ENCODE data around the gene YIPF7.

YIPF7 gene

DNA sequence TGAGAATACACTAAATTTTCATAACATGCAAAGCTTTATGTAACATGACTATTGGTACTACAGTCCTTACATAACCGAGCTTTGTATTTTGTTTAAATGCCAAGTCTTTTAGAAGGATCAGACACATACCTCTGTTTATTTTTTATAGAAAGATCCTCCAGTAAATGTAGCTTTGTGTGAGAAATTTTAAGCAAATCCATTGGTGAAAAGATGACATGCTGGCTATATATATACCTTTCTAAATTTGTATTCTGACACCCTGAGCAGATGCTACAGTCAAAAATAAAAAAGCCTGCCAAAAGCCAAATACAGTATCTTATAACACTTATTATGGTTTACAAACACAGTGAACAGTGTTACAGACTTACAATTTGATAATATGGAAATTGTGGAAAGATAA is at the start of gene YIPF7:
Gene YIPF7, minus strand, starts transcription at position 201 of the 400 bp plus-strand sequence. CDS start 1,525 bp downstream, outside the sequence.
- no peak for DNase-seq (ENCODE audit: low spot score)

DNA sequence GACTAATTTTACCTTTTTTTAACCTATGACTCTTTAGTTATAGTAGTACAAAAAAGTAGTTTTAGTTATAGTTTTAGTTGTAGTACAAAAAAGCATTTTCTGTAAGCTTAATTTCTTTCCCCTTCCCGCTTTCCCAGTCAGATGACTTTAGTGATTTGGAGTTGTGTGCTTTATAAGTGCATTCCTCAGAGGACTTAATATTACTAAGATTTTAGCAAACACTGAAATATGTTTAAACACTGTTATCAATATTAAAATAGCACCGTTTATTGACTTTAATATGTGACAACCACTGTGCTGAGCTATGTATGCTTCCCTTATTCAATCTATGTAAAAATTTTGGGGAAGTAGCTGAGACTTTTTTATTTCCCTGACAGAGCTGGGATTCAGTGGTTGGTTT is 49.6 kb upstream of the YIPF7 start:
- no peak for DNase-seq (ENCODE audit: low spot score)

DNA sequence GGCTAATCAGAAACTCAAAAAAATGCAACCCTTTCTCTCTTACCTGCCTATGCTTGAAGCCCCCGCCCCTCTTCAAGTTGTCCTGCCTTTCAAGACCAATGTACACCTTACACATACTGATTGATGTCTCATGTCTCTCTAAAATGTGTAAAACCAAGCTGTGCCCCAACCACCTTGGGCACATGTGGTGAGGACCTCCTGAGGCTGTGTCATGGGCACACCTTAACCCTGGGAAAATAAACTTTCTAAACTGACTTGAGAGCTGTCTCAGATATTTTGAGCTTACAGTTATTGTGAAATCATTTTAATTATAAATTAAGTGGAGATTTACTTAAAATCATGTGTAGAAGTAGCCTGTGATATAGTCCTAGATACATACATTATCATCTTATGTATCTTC is 49.0 kb upstream of the YIPF7 start:
- DNase-seq (ENCODE audit: low spot score) = no peak

DNA sequence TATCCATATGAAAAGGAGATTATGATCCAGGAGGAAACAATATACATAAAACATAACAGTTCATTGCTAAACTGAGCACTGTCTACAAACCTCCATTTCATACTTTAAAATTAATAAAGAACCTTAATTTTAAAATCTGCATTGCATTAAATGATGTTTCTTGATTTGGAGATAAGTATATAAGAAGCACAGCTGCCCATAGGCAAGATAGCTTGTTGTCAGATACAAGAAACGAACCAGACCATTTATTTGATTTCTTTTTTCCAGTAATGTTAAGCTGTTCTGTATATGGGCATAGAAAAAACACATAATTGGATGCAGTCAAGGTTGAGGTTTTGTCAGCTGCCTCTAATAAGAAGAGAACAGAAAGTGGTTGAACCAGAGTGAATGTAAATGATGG is 33.2 kb upstream of the YIPF7 start:
- no peak for DNase-seq (ENCODE audit: low spot score)

DNA sequence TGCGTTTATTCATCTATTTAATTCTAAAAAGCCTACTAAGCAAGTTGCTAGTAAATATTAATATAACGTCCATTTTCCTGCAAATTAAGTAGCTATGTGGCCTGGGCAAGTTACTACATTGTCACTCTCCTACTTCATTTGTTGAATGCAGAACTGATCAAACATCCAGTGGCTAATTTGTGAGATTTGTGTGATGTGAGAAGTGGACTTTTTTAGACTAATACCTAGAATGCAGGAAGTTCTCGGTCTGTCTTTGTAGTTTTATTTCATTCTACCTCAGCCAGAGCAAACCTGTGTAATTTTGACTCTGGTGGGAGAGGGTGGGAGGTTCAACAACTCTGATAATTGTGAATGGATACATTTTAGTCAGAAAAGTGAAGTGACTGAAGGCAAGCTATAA is 27.6 kb upstream of the YIPF7 start:
- DNase-seq (ENCODE audit: low spot score) = peak; percentile 10

DNA sequence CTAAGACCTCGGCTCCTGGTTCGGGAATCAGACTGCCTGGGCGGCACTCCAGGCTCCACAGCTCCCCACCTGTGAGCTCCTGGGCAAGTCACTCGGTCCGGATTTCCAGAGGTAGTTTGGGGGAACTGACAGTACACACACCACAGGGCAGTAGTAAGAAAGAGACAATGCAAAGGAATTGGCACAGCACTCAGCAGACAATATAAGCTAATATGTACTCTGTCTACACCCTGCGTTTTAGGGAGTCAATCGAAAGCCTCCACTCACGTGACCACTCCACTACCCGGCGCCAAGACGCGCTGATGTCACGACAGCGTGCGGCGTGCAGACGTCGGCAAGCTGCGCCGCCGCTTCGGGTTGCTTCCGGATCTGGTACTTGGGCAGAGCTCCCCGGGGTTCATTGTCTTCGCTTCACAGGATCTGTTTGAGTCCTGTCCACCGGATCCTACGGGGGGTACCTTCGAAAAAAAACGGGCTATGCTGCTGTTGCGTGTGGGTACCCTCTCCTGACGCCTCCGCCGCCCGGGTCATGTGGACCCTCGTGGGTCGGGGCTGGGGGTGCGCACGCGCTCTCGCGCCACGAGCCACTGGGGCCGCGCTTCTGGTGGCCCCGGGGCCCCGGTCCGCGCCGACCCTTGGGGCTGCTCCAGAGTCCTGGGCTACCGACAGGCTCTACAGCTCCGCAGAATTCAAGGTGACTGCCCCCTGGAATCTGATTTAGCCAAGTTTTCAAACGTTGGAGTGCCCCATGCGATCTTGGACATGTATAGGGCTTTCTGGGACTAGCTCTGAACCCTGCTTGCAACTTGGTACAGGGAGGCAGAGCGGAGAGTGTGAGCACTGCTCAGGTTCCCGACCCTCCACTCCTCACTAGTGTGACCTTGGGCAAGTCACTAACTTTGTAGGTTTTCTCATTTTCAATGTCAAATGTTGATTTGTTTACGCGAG is 26.9 kb upstream of the YIPF7 start, which contains the start of gene GUF1:
Gene GUF1, plus strand, starts transcription at position 327 of the 948 bp plus-strand sequence. Its CDS starts 203 bp downstream, at position 530.
- DNase-seq (ENCODE audit: low spot score) = peak; percentile 91

DNA sequence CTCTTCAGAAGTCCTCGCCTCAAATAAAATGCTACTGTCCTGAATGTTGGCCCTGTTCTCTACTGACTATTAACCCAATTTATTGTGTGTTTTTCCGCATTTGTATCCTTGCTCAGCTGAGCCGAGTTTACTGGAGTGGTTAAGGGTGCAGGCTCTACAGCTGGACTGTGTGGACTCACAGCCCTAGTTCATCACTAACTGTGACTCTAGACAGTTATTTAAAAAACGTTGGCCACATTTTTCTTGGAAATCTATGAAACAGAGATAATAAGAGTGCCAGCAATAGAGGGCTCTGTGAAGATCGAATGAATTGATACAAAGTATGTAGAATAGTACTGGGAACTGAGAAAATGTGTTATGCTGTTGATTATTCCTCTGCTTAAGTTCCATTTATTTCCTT is 23.9 kb upstream of the YIPF7 start:
- DNase-seq (ENCODE audit: low spot score) = no peak

DNA sequence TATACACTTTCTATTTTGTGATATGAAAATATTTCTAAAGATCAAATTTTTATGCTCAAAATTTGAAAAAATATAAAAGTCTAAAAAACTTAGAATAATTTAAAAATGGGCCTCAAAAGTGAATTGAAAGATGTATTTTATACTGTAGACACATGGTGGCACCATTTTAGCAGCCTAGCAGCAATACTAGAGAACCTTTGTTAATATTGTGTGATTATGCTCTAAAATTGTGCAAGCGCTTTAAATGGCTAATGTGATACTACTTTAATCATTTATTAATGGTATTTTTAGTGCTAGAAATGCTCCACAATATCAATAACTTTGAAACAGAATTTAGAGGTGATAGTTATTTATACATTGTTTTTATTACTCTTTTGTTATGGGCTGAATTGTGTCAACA is 23.0 kb upstream of the YIPF7 start:
- peak; percentile 21 for DNase-seq (ENCODE audit: low spot score)

DNA sequence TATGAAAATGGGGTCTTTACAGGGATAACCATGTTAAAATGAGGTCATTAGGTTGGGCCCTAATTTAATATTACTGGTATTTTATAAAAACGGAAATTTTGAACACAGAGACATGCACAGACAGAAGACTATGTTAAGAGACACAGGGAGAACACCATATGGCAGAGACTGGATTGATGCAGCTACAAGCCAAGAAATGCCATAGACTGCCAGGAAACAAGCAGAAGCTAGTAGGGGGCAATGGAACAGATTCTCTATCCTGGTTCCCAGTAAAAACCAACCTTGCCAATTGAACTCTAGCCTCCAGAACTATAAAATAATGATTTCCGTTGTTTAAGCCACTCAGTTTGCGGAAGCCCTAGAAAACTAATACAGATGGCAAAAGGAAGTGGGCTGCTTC is 20.2 kb upstream of the YIPF7 start:
- no peak for DNase-seq (ENCODE audit: low spot score)

DNA sequence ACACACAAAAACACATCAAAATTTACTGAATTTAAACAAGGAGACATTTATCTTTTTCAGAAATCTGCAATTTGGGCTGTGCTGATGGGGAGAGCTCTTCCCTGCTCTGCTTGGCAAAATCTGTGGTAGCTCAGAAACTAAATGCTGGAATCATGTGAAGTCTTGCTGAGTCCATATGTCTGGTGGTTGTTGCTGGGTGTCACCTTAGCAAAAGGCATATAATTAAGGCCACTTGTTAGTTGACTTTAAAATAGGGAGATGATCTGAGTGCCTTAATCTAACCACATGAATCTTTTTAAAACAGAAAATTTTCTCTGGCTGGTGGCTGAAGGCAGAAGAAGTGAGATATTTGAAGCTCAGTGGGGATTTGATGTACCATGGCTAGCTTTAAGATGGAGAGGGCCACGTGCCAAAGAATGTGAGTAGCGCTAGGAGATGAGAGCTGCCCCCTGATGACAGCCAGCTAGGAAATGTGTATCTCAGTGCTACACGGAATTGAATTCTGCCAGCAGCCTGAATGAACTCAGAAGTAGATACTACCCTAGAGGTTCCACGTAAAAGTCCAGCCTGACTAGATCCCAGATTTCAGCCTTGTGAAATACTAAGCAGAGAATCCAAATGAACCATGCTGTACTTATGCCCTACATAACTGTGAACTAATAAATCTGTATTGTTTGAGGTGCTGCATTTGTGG is 19.2 kb upstream of the YIPF7 start:
- DNase-seq (ENCODE audit: low spot score) = no peak

DNA sequence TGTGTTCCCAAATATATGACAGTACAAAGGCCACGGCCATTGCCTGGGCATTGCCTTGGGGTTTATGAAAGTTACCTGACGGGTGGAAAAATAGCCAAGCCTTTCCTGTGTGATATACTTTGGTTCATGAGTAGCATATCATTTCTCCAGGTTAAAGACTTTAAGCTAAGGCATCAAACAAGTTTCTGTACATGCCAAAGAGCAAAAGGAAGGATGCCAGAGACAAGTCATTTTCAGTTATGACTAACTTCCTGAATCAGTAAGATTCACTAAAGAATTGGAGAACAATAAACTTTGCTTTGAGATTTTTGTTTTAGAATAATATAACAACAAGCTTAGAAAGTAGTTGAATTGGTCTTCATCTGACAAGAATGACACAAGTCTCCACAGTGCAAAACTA is 17.1 kb upstream of the YIPF7 start:
- DNase-seq (ENCODE audit: low spot score) = no peak

DNA sequence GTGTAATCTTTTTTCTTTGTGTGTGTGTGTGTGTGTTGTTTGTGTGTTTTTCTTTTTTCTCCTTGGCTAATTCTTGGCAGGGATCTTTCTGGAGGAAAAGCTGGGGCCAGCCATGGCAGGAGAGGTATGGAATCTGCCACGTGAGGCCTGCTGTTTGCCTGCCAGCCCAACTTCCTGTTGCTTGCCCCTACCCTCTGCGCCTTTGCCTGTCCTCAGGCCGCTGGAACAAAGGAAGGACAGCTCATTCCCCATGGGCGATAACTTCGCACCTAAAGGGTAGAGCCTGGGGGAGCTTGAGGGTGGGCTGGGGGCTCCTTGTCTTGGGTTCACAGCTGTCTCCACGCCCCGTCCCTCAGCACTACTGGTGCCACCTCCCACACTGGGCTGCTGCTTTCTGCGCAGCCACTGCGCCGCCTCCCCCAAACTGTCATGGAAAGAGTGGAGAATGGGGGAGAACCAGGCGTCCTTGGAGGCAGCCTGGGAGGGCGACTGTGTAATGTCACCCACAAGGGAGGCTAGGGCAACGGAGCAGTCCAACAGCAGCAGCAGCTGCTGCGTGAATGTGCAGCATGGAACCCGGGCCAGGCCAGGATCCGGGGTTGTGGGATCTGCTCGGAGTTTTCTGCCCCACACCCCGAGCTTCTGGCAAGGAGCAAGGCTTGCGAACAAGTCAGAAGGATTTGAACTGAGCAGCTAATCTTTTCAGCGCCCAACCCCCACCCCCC is 12.3 kb upstream of the YIPF7 start:
- no peak for DNase-seq (ENCODE audit: low spot score)

DNA sequence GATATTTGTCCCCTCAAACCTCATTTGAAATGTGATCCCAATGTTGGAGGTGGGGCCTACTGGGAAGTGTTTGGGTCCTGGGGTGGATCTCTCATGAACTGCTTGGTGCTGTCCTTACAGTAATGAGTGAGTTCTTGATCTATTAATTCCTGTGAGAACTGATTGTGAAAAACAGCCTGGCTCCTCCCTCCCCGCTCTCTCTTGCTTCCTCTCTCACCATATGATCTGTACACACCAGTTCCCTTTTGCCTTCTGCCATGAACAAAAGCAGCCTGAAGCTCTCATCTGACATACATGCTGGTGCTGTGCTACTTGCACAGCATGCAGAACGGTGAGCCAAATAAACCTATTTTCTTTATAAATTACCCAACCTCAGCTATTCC is 11.2 kb upstream of the YIPF7 start:
- no peak for DNase-seq (ENCODE audit: low spot score)

DNA sequence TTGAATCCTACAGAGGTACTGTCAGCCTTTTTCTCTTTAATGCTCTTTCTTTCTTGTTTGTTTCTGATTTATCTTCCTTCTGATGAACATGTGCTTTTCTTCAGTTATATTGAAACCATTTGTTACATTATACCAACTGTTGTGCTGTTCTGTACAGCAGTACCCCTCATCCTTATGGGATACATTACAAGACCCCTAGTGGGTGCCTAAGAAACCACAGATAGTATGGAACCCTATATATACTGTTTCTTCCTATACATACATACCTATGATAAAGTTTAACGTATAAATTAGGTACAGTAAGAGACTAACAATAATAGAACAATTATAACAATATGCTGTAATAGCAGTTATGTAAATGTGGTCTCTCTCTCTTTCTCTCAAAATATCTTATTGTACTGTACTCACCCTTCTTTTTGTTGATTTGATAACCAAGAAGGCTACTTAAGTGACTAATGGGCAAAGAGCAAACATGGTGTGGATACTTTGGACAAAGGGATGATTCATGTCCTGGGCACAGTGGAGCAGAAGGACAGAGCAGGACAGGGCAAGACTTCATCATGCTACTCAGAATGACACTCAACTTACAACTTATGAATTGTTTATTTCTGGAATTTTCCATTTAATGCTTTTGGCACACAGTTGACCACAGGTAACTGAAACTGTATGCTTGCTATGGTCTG is 10.7 kb upstream of the YIPF7 start:
- DNase-seq (ENCODE audit: low spot score) = no peak

DNA sequence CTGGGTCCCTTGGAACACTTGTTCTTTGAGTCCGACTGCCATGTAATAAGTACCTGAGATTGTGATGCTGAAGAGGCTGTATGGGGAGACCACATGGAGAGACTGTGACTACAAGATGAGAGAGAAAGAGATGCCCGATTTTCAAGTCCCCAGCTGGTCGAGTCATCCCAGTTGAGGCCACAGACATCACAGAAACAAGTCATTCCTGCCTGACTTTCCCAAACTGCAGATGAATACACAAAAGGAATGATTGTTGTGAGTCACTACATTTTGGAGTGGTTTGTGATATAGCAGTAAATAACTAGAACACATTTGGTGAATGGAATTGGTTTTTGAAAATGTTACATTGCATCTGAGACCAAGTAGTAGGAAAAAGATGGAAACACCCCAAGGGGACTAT is 9.0 kb upstream of the YIPF7 start:
- DNase-seq (ENCODE audit: low spot score) = no peak

DNA sequence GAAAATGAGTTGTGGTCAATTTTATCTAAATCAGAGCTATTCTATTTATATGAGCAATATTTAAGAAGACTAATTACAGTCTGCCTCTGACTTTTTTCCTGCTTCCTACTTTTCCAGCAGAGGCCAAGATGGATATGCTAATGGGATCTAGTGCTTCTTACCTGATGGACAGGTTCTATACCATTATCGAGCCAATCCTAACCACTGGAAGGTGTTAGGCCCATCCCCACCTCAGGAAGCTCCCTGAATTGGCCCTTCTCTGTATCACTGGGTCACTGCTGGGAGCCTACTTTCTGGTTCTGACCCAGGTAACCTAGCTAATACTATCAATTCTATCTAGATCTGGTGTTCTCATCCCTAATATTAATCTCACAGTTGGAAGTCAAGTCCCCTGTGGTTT is 577 bp upstream of the YIPF7 start:
- DNase-seq (ENCODE audit: low spot score) = no peak

DNA sequence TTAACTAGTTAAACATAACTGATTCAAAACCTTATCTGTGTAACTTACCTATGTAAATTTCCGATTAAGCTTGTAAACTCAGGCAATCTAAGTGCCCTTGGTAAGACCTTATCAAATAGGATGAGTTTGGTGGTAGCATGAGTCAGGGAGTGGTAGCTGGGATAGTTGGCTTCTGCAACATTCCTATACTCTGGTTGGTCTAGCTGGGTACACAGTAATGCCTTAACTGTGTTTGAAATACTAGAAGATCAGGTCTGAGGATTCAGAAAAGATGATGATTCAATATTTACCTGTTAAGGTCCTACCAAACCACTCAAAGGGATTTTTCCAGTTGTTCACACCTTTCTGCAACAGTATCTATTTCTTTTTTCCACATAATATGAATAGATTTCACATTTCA is 5.3 kb downstream of the YIPF7 start:
- no peak for DNase-seq (ENCODE audit: low spot score)

DNA sequence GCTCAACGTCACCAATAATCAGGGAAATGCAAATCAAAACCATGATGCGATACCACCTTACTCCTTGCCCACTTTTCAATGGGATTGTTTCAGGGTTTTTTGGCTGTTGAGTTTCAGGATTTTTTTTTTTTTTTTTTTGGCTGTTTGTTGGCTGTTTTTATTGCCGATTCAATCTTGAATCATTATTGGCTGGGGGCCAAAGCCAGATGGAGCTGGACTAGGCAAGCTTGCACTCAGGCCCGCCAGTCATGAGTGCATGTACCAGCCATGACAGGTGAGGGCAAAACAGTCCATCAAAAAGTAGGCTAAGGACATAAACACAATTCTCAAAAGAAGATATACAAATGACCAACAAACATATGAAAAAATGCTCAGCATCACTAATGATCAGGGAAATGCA is 13.3 kb downstream of the YIPF7 start:
- no peak for DNase-seq (ENCODE audit: low spot score)

DNA sequence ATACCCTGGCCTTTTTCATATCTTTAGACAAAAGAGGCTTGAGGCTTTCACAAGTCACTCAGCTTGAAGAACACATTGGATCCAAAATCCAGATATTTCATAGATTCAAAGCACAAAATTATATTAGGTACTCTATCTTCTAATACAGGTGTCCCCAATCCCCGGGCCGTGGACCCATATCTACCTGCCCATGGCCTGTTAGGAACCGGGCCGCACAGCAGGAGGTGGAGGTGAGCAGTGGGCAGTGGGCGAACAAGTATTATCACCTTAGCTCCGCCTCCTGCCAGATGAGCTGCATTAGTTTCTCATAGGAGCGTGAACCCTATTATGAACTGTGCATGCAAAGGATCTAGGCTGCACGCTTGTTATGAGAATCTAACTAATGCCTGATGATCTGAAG is 18.7 kb downstream of the YIPF7 start:
- DNase-seq (ENCODE audit: low spot score) = no peak

DNA sequence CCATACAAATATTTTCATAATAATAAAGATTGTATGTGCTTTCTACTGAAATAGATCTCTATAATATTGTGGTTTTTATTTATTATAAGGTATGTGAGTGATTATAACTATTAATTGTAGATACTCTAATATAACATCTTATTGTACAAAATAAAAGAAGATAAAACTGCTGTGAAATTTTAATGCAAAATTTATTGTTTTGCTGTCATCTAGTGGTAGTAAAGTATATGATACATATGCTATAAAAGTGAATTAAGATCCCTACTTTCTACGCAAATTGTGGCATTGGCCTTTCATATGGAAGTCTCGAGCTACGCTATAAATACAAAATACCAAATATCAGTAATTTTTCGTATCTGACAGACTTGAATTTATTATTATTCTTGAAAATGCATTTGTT is 19.3 kb downstream of the YIPF7 start:
- DNase-seq (ENCODE audit: low spot score) = no peak

DNA sequence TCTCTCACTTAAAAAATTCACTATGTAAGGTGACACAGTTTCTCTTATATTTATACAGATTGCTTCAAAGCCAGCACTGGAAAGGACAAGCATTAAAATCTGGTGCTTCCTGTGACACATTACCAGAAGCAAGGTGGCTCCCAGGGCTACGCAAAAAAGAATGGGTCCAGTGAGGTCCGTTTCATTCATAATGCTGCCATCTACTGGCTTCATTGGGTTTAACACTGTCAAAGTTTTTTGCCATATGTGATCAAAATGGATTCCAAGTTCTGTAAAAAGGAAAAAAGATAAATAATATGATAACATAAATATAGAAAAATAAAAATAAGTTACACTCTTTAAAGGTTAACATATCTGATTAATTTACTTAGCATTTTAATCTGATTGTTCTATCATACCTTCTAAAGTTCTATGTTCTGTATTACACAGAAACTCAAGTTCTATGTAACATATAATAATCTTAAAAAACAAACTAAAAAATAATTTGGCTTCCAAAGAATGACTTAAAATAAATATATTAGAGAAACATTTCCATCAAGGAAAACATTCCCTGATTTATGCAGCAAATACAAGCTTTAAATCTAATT is 22.1 kb downstream of the YIPF7 start:
- peak; percentile 51 for DNase-seq (ENCODE audit: low spot score)

DNA sequence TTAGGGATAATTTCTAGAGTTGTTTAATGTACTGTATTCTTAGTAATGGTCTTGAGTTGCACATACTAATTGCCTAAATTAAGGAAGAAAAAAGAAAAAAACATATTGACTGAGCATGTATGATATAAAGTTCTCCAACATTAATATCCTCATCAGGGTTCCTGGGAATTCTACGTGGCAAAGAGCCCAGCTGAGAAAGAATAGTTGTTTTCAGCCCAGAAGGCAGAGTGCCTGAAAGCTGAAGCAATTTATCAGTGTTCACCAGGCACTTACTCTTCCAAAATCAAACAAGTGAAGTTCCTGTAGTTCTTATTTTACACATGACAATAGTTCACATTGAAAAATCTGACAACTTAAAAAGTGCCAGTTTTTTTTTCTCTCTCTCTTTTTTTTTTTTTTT is 27.7 kb downstream of the YIPF7 start:
- no peak for DNase-seq (ENCODE audit: low spot score)

All from hematopoietic multipotent progenitor cell treated with erythropoietin and hydrocortisone succinate and interleukin-3 and kit ligand, for 15 days (in vitro differentiated cells).